HepG2 (cell line): ENCODE measurements around the gene UBALD1. TPM values are rescaled to one million over a fixed set of nuclear protein-coding genes. Genes with fewer than 3 reads are reported as not detected.

Experiments
- CBX5 ChIP-seq: sonication (generic); formaldehyde crosslinking; IDR thresholded peaks from 2 replicates; pipeline ENCODE4 v1.4.0; 2020; ENCODE audit warnings: missing genetic modification reagents, borderline replicate concordance
- CREB1 ChIP-seq, 2 experiments: fragments of 450-650 bp in 1 of 2; IDR thresholded peaks; 2 replicates each; pipeline ENCODE4 v1.6.1; 2016 to 2017; ENCODE audit warnings: control low read depth in 1 of 2, mild to moderate bottlenecking in 1 of 2, missing compliant biosample characterization in 1 of 2, missing genetic modification characterization in 1 of 2
- CSRNP1 ChIP-seq: sonication (generic); formaldehyde crosslinking; IDR thresholded peaks from 2 replicates; pipeline ENCODE4 v1.8.1; 2023; ENCODE audit warnings: mild to moderate bottlenecking, missing genetic modification reagents
- DMAP1 ChIP-seq: IDR thresholded peaks from 2 replicates; pipeline ENCODE4 v1.6.1; 2016
- FOXA3 ChIP-seq: IDR thresholded peaks from 2 replicates; pipeline ENCODE4 v1.6.1; 2016; ENCODE audit warnings: missing genetic modification reagents, missing compliant biosample characterization
- MXD1 ChIP-seq: sonication (generic); formaldehyde crosslinking; IDR thresholded peaks from 2 replicates; pipeline ENCODE4 v1.4.0; 2020; ENCODE audit warnings: mild to moderate bottlenecking, missing genetic modification reagents
- MYNN ChIP-seq: sonication (generic); formaldehyde crosslinking; IDR thresholded peaks from 2 replicates; pipeline ENCODE4 v1.4.0; 2020; ENCODE audit warnings: mild to moderate bottlenecking, low read depth, missing genetic modification reagents
- NFRKB ChIP-seq: fragments of 450-650 bp; IDR thresholded peaks from 2 replicates; pipeline ENCODE4 v1.6.1; 2017
- POGZ ChIP-seq: sonication (generic); formaldehyde crosslinking; IDR thresholded peaks from 2 replicates; pipeline ENCODE4 v1.4.0; 2020; ENCODE audit warnings: mild to moderate bottlenecking, missing genetic modification reagents
- PTBP1 ChIP-seq: fragments of 200-400 bp; formaldehyde crosslinking; IDR thresholded peaks from 2 replicates; pipeline ENCODE4 v1.6.1; 2018; ENCODE audit warnings: low read length, low read depth; ENCODE audit not compliant: poor library complexity, severe bottlenecking
- RFX1 ChIP-seq: fragments of 450-650 bp; IDR thresholded peaks from 2 replicates; pipeline ENCODE4 v1.6.1; 2017
- WIZ ChIP-seq: sonication (generic); formaldehyde crosslinking; IDR thresholded peaks from 2 replicates; pipeline ENCODE4 v1.5.1; 2020; ENCODE audit warnings: mild to moderate bottlenecking, missing genetic modification reagents
- ZBTB3 ChIP-seq: sonication (generic); formaldehyde crosslinking; IDR thresholded peaks from 2 replicates; pipeline ENCODE4 v1.4.0; 2020; ENCODE audit warnings: low read depth, mild to moderate bottlenecking, moderate library complexity, missing genetic modification reagents, borderline replicate concordance
- ZGPAT ChIP-seq: IDR thresholded peaks from 2 replicates; pipeline ENCODE4 v1.6.1; 2016; ENCODE audit warnings: mild to moderate bottlenecking
- ZNF205 ChIP-seq: IDR thresholded peaks from 2 replicates; pipeline ENCODE4 v1.6.1; 2018; ENCODE audit warnings: missing biosample characterization, missing genetic modification reagents
- ZNF274 ChIP-seq: sonication (generic); formaldehyde crosslinking; IDR thresholded peaks from 2 replicates; pipeline ENCODE4 v1.5.1; 2020; ENCODE audit warnings: mild to moderate bottlenecking, missing genetic modification reagents
- ZNF512B ChIP-seq: sonication (generic); formaldehyde crosslinking; IDR thresholded peaks from 2 replicates; pipeline ENCODE4 v1.5.1; 2020; ENCODE audit warnings: missing genetic modification reagents, mild to moderate bottlenecking, borderline replicate concordance
- ZNF513 ChIP-seq: sonication (generic); formaldehyde crosslinking; conservative IDR thresholded peaks from 2 replicates; pipeline ENCODE4 v1.5.0; 2020; ENCODE audit warnings: missing genetic modification reagents
- ZNF576 ChIP-seq: sonication (generic); formaldehyde crosslinking; IDR thresholded peaks from 2 replicates; pipeline ENCODE4 v1.4.0; 2020; ENCODE audit warnings: mild to moderate bottlenecking, missing genetic modification reagents
- ZNF605 ChIP-seq: sonication (generic); formaldehyde crosslinking; IDR thresholded peaks from 2 replicates; pipeline ENCODE4 v1.8.0; 2022; ENCODE audit warnings: mild to moderate bottlenecking, missing genetic modification reagents
- ZNF740 ChIP-seq: sonication (generic); formaldehyde crosslinking; IDR thresholded peaks from 2 replicates; pipeline ENCODE4 v1.4.0; 2020; ENCODE audit warnings: missing genetic modification reagents
- polyA plus RNA-seq, 8 experiments: library from polyadenylated mRNA; depleted of rRNA in 3 of 8; stranded (reverse) in 7 of 8; unstranded in 1 of 8; fragments of >200 nt; fragmentation: Illumina TruSeq in 4 of 8; extraction: Trizol in 4 of 8; gene quantifications; 2 replicates each; pipeline versions ENCODE4 v1.2.1 to v1.2.3, GENCODE V29; 2011 to 2016; ENCODE audit warnings: low read depth in 4 of 8, missing spikeins in 1 of 8, mixed read lengths in 1 of 8; ENCODE audit not compliant: insufficient read depth in 1 of 8
- total RNA-seq, 5 experiments: library from RNA; depleted of rRNA; stranded (reverse); fragments of >200 nt; fragmentation: Illumina TruSeq; extraction: Trizol; gene quantifications; 2 replicates each; pipeline ENCODE4 v1.2.3, GENCODE V29; 2016; ENCODE audit warnings: low read depth in 1 of 5

Gene UBALD1
- total and polyA plus RNA-seq, 2 of the 13 experiments (the other 11 are each of a cell fraction or from before 2014, with no cell fraction given), result 6.8 to 12.3 TPM

GRCh38 chr16:4624015-4624826 is 9.5 kb upstream of the UBALD1 start, which contains the start of gene MGRN1 (continued):
- TF ChIP-seq ZGPAT (CRISPR knock-in tag) (peak; percentile 53; the same call in 1 of the 2 replicates), ZBTB3 (no peak), RFX1 (no peak), MXD1 (CRISPR knock-in tag) (no peak), FOXA3 (CRISPR knock-in tag) (peak; percentile 11; the same call in 1 of the 2 replicates), ZNF513 (CRISPR knock-in tag) (no peak), WIZ (CRISPR knock-in tag) (no peak), ZNF576 (CRISPR knock-in tag) (peak; percentile 71; the same call in 1 of the 2 replicates), POGZ (CRISPR knock-in tag) (peak; percentile 15; the same call in 1 of the 2 replicates), ZNF740 (CRISPR knock-in tag) (no peak), NFRKB (no peak), ZNF205 (CRISPR knock-in tag) (no peak), ZNF512B (CRISPR knock-in tag) (no peak), CREB1 (IDR thresholded peaks at IDR 0.05) (peak; percentile 74), CREB1 (CRISPR knock-in tag; IDR thresholded peaks at IDR 0.05) (peak; percentile 86), ZNF274 (CRISPR knock-in tag) (no peak), MYNN (CRISPR knock-in tag) (no peak), ZNF605 (peak; percentile 89), CBX5 (CRISPR knock-in tag) (peak; percentile 77; the same call in 1 of the 2 replicates), CSRNP1 (CRISPR knock-in tag) (no peak), PTBP1 (no peak), DMAP1 (CRISPR knock-in tag) (no peak; the same call in 1 of the 2 replicates)
